Measurements from ENCODE around the gene TSPAN7. TPM values are rescaled to one million over a fixed set of nuclear protein-coding genes. Genes with fewer than 3 reads are reported as not detected.

TSPAN7 gene
- total and polyA plus RNA-seq, 9 of the 15 experiments (the other 6 are each of a cell fraction or from before 2014, with no cell fraction given): 0.07 to 0.29 (median 0.12) TPM; not detected in 1

GRCh38 chrX:38641197-38641596 is 79.9 kb downstream of the TSPAN7 start (continued):
- TF ChIP-seq CREB1 (IDR thresholded peaks at IDR 0.05) (peak; percentile 54; the same call in 1 of the 2 replicates), CREB1 (CRISPR knock-in tag; IDR thresholded peaks at IDR 0.05) (no peak), PATZ1 (CRISPR knock-in tag; IDR thresholded peaks at IDR 0.05; ENCODE audit: borderline replicate concordance) (no peak), HMBOX1 (IDR thresholded peaks at IDR 0.05) (peak; percentile 59), GABPA (tag; conservative IDR thresholded peaks at IDR 0.05; ENCODE audit: low read depth) (no peak), CEBPB (tag; IDR thresholded peaks at IDR 0.05) (peak; percentile 30; the same call in 1 of the 2 replicates), SOX6 (IDR thresholded peaks at IDR 0.05) (no peak), ATF7 (IDR thresholded peaks at IDR 0.05) (peak; percentile 43; the same call in 1 of the 2 replicates), U2AF2 (optimal IDR thresholded peaks at IDR 0.05; ENCODE audit: low read depth, low read length) (no peak), ZNF583 (CRISPR knock-in tag; IDR thresholded peaks at IDR 0.05) (no peak), NFE2 (IDR thresholded peaks at IDR 0.05; ENCODE audit: low read depth) (no peak), GMEB1 (CRISPR knock-in tag; IDR thresholded peaks at IDR 0.05) (no peak), PRDM10 (IDR thresholded peaks at IDR 0.05; ENCODE audit: partially characterized antibody) (no peak), TCF7L2 (IDR thresholded peaks at IDR 0.05; ENCODE audit: low read depth, low read length) (no peak), CREM (IDR thresholded peaks at IDR 0.05; ENCODE audit: low read depth) (peak; percentile 60), LARP7 (IDR thresholded peaks at IDR 0.05) (no peak), SAFB2 (IDR thresholded peaks at IDR 0.05; ENCODE audit: borderline replicate concordance, low read depth, low read length, severe bottlenecking) (no peak)
- TF ChIP-seq, protein P1, sequence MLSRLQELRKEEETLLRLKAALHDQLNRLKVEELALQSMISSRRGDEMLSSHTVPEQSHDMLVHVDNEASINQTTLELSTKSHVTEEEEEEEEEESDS (CRISPR knock-in tag; IDR thresholded peaks at IDR 0.05): no peak
- TF ChIP-seq, protein P2, sequence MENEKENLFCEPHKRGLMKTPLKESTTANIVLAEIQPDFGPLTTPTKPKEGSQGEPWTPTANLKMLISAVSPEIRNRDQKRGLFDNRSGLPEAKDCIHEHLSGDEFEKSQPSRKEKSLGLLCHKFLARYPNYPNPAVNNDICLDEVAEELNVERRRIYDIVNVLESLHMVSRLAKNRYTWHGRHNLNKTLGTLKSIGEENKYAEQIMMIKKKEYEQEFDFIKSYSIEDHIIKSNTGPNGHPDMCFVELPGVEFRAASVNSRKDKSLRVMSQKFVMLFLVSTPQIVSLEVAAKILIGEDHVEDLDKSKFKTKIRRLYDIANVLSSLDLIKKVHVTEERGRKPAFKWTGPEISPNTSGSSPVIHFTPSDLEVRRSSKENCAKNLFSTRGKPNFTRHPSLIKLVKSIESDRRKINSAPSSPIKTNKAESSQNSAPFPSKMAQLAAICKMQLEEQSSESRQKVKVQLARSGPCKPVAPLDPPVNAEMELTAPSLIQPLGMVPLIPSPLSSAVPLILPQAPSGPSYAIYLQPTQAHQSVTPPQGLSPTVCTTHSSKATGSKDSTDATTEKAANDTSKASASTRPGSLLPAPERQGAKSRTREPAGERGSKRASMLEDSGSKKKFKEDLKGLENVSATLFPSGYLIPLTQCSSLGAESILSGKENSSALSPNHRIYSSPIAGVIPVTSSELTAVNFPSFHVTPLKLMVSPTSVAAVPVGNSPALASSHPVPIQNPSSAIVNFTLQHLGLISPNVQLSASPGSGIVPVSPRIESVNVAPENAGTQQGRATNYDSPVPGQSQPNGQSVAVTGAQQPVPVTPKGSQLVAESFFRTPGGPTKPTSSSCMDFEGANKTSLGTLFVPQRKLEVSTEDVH (IDR thresholded peaks at IDR 0.05; ENCODE audit: low read depth, partially characterized antibody): no peak
